AG04450 (cell line): ENCODE results near the gene FAM174B. TPM values are rescaled to one million over a fixed set of nuclear protein-coding genes. Genes with fewer than 3 reads are reported as not detected.

ENCODE experiments used
- CTCF ChIA-PET: fragments of 300-600, 350-600 bp; formaldehyde crosslinking; extraction: SDS; loops from one replicate; lab custom pipeline; 2022; ENCODE audit warnings: antibody characterized with exemption, inconsistent platforms; lab: Charles Lee
- POLR2A ChIA-PET: fragments of 350-600 bp; formaldehyde crosslinking; extraction: SDS; loops from one replicate; lab custom pipeline; 2021; ENCODE audit warnings: antibody characterized with exemption, inconsistent platforms; lab: Yijun Ruan, JAX
- DNase-seq: peaks from one replicate; pipeline ENCODE4 v3.0.0-alpha.2; 2011; ENCODE audit warnings: low read depth, low spot score
- H3K27ac ChIP-seq: one replicate; pipeline ENCODE4 v1.5.1; 2012; ENCODE audit warnings: low read depth, low read length, control low read depth
- H3K27me3 ChIP-seq: one replicate; pipeline ENCODE4 v1.6.0; 2012; ENCODE audit warnings: low read length; ENCODE audit not compliant: control insufficient read depth, insufficient read depth
- H3K4me3 ChIP-seq: 2 replicates; pipeline ENCODE4 v1.5.1; 2011; ENCODE audit warnings: mild to moderate bottlenecking, low read depth, low read length, control low read depth
- H3K9me3 ChIP-seq: 2 replicates; pipeline ENCODE4 v1.5.1; 2012; ENCODE audit warnings: low read length; ENCODE audit not compliant: control insufficient read depth, insufficient read depth
- CTCF ChIP-seq: IDR thresholded peaks from 2 replicates; pipeline ENCODE4 v1.5.1; 2011; ENCODE audit warnings: low read depth, low read length, control low read depth, inconsistent platforms
- polyA minus RNA-seq: library from RNA; depleted of rRNA, polyadenylated mRNA; stranded (reverse); fragments of >200 nt; gene quantifications from 2 replicates; pipeline ENCODE4 v1.2.3, GENCODE V29; 2011; rRNA and poly(A)+ RNA removed
- polyA plus RNA-seq: library from polyadenylated mRNA; depleted of rRNA; stranded (reverse); fragments of >200 nt; gene quantifications from 2 replicates; pipeline ENCODE4 v1.2.3, GENCODE V29; 2011; rRNA removed

Gene FAM174B
- polyA plus RNA-seq: 2.1 and 4.3 TPM in 2 replicates
- polyA minus RNA-seq: 4.6 and 11.0 TPM in 2 replicates

DNA sequence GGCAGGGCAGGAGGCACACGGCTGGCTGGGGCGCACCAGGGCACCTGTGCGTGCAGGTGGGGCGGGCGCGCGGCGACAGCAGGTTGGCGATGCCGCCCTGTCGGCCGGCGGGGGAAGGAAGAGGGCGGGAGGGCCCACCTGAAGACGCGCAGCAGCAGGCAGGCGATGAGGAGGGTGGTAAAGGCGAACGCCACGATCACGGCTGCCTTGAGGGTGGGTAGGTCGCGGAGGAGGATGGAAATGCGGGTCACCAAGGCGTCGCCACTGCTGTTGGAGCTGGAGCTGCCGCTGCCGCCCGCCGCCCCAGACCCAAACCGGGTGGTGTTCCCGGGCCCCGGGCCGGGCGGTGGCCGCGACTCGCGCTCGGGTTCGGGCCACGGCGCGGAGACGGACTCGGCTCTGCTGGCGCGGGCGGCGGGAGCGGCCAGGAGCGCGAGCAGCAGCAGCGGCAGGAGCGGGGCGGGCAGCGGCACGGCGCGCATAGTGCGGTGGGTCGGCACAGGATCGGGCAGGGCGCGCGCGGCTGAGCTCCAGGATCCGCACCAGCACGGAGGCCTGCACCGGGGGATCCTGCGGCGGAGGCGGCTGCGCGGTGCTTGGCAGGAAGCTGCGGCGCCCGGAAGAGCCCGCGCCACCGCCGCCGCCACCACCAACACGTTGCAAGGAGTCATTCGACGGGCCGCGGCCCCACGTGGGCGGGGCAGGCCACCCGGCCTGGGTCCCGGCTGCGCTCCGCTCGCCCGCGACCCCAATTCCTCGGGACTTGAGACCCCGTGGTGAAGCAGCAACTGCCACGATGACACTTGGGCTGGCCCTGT is at the start of gene FAM174B:
Gene FAM174B (minus strand): TSS at position 598 of the 818 bp plus-strand sequence.
- POLR2A ChIA-PET: no interaction called here

GRCh38 chr15:92696096-92696495 is 40.5 kb upstream of the FAM174B start:
- POLR2A ChIA-PET: no interaction called here
- CTCF ChIA-PET: interaction anchor here (1.2 kb wide), 1 partner anchor 18 kb away, joined by 3 read pairs; no protein-coding TSS in a partner anchor
- H3K27me3 ChIP-seq: no peaks in the 10 kb centered on the region
- H3K4me3 ChIP-seq: no peak overlapping the region
- no peaks in the 10 kb centered on the region for H3K9me3 ChIP-seq
- no peak for TF ChIP-seq CTCF
- no peak for DNase-seq
- no peak overlapping the region for H3K27ac ChIP-seq

More for the DNA sequence above, at the start of gene FAM174B:
- H3K27ac ChIP-seq: no peak within 1 kb of the TSS
- CTCF ChIA-PET: no interaction called here
- peaks cover 3% of the 10 kb centered on the region for H3K27me3 ChIP-seq
- H3K9me3 ChIP-seq: no peaks in the 10 kb centered on the region
- TF ChIP-seq CTCF: no peak
- no peak for DNase-seq
- peak within 1 kb of the TSS; percentile 60 for H3K4me3 ChIP-seq

DNA sequence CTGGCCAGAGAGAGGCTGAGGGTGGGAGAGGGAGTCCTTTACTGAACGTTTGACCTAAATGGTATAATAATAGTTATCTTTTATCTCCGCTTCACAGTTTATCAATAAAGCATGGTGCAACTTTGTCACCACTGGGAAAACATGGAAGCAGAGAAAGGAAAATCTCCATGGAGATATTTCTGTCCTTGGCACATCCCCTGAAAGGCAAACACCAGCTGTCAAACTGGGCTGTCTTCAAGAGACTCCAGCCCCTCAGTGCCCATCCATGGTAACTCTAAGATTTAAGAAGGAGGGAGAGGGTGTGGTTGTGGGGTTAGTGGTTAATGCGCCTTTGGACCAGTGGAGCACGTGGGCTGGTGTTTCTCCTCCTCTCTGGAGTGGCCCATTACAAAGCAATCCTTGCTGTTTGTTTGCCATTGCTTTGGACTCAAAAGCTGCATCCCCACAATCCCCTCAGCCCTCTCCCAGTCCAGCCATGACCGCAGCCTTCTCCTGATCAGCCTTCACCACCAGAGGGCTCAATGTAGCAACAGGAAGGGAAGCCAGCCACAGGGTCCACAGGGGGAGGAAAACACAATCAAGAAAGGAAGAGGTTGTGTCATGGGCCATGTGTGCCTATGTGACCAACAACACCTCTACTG is 38.2 kb upstream of the FAM174B start:
- H3K4me3 ChIP-seq: no peak overlapping the region
- no peaks in the 10 kb centered on the region for H3K9me3 ChIP-seq
- ChIA-PET POLR2A (no interaction called here), CTCF (no interaction called here)
- H3K27ac ChIP-seq: no peak overlapping the region
- peak; percentile 47 for TF ChIP-seq CTCF
- DNase-seq: no peak
- no peaks in the 10 kb centered on the region for H3K27me3 ChIP-seq

DNA sequence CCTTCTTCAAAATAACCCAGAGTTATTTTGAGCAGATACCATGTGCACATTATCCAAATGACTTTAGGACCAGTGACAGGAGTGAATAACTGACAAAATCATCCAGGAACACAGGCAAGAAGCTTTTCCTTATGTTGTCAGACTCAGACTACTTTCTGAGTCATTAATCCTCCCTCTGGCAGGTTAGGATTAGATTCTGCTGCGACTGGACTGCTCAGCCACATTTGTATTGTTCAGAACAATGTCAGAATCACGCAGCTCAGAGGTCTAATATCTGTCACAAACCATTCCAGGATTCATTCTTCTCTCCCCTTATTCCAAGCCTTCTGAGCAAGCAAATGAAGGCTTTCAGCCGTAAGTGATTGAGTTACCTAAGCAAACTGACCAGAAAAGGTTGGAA is 34.8 kb upstream of the FAM174B start:
- CTCF ChIA-PET: no interaction called here
- no peak overlapping the region for H3K27ac ChIP-seq
- no peak for TF ChIP-seq CTCF
- POLR2A ChIA-PET: no interaction called here
- H3K27me3 ChIP-seq: no peaks in the 10 kb centered on the region
- H3K9me3 ChIP-seq: no peaks in the 10 kb centered on the region
- no peak for DNase-seq
- no peak overlapping the region for H3K4me3 ChIP-seq

DNA sequence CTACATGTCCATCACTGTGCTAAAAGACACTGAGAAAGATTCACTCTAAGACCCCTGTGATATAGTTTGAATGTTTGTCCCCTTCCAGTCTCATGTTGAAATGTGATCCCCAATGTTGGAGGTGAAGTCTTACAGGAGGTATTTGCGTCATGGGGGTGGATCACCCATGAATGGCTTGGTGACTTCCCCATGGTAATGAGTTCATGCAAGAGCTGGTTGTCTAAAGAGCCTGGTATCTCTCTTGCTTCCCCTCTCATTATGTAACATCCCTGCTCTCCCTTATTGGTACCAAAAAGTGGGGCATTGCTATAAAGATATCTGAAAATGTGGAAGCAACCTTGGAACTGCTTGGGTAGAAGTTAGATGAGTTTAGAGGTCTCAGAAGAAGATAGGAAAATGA is 32.2 kb upstream of the FAM174B start:
- no peak overlapping the region for H3K4me3 ChIP-seq
- no peaks in the 10 kb centered on the region for H3K9me3 ChIP-seq
- H3K27ac ChIP-seq: peak overlapping the region; percentile 31
- TF ChIP-seq CTCF: no peak
- ChIA-PET POLR2A (no interaction called here), CTCF (no interaction called here)
- no peaks in the 10 kb centered on the region for H3K27me3 ChIP-seq
- DNase-seq: no peak
